HL-60 (cell line): ENCODE results near the gene CD7.
A peak's percentile ranks its signal among the peaks of the same experiment; 100 is the strongest.

Source experiments
- DNase-seq, 2 experiments: peaks; one replicate each; pipeline ENCODE4 v3.0.0-alpha.2; 2010 to 2020; ENCODE audit warnings: low read depth in 1 of 2, low spot score in 1 of 2
- H3K27ac ChIP-seq: fragments of 250-450 bp; sonication (Bioruptor Pico); replicated peaks from 2 replicates; pipeline ENCODE4 v1.5.1; 2020; ENCODE audit warnings: mild to moderate bottlenecking, moderate library complexity
- H3K27me3 ChIP-seq: fragments of 250-450 bp; sonication (Bioruptor Pico); 2 replicates; pipeline ENCODE4 v1.5.1; 2021; ENCODE audit warnings: mild to moderate bottlenecking, moderate library complexity; ENCODE audit not compliant: insufficient read depth, poor library complexity, severe bottlenecking
- H3K4me3 ChIP-seq: replicated peaks from 2 replicates; pipeline ENCODE4 v1.5.1; 2011; ENCODE audit warnings: mild to moderate bottlenecking, control low read depth, low read length; ENCODE audit not compliant: insufficient read depth
- CTCF ChIP-seq: IDR thresholded peaks from one replicate; pipeline ENCODE4 v1.5.1; 2011; ENCODE audit warnings: low read length, control low read depth, inconsistent platforms; ENCODE audit not compliant: insufficient read depth
- GABPA ChIP-seq: IDR thresholded peaks from 2 replicates; pipeline ENCODE4 v1.6.1; 2012; ENCODE audit warnings: low read depth
- POLR2AphosphoS5 ChIP-seq: IDR thresholded peaks from 2 replicates; pipeline ENCODE4 v1.6.1; 2012; ENCODE audit warnings: low read depth
- REST ChIP-seq: IDR thresholded peaks from 2 replicates; pipeline ENCODE4 v1.6.1; 2012; ENCODE audit warnings: low read depth; ENCODE audit not compliant: insufficient replicate concordance
- SPI1 ChIP-seq: IDR thresholded peaks from 2 replicates; pipeline ENCODE4 v1.6.1; 2012; ENCODE audit warnings: low read depth, mild to moderate bottlenecking, borderline replicate concordance

CD7 gene

DNA sequence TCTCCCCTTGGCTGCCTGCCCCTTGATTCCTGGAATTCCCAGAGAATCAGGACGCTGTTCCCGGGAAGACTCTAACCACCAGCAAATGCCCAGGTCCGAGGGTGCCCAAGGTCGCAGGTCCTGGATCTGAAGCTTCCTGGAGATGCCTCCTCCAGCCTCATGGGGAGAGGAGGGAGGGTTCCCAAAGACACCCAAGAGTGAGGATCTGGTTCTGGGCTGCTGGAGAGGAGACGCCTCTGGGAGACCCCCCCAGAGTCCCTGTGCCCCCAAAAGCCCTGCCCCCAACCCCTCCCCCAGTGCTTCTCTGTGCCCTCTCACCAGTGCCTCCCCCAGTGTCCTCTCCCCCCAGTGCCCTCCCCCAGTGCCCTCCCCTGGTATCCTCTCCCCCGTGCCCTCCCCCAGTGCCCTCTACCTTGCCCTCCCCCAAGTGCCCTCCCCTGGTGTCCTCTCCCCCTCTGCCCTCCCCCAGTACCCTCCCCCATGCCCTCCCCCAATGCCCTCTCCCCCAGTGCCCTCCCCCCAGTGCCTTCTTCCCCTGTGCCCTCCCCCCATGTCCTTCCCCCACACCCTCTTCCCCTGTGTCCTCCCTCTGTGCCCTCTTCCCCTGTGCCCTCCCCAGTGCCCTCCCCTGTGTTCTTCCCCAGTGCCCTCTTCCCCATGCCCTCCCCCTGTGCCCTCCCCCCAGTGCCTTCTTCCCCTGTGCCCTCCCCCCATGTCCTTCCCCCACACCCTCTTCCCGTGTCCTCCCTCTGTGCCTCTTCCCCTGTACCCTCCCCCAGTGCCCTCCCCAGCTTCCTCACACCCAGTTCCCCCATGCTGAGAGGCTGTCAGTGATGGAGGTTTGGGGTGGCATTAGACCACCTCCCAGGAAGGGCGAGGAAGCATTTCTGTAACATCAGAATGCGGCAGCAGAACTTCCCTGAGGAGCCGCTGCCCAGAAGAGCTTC, 22.5 kb upstream of the CD7 start:
- TF ChIP-seq POLR2AphosphoS5: no peak
- no peak for TF ChIP-seq REST
- no peak for TF ChIP-seq CTCF
- no peak for TF ChIP-seq SPI1
- TF ChIP-seq GABPA: no peak
- Histone ChIP-seq H3K27ac (no peak overlapping the region), H3K4me3 (no peak overlapping the region)

GRCh38 chr17:82338858-82339633, 21.6 kb upstream of the CD7 start:
- H3K4me3 ChIP-seq: no peak overlapping the region
- H3K27me3 ChIP-seq: peaks cover 4% of the 10 kb centered on the region
- no peak overlapping the region for H3K27ac ChIP-seq
- TF ChIP-seq SPI1 (no peak), CTCF (no peak), REST (no peak), POLR2AphosphoS5 (no peak), GABPA (no peak)
- no peak for DNase-seq

More for the DNA sequence above, 22.5 kb upstream of the CD7 start:
- no peaks in the 10 kb centered on the region for H3K27me3 ChIP-seq
- DNase-seq: peak; percentile 64 to 91

DNA sequence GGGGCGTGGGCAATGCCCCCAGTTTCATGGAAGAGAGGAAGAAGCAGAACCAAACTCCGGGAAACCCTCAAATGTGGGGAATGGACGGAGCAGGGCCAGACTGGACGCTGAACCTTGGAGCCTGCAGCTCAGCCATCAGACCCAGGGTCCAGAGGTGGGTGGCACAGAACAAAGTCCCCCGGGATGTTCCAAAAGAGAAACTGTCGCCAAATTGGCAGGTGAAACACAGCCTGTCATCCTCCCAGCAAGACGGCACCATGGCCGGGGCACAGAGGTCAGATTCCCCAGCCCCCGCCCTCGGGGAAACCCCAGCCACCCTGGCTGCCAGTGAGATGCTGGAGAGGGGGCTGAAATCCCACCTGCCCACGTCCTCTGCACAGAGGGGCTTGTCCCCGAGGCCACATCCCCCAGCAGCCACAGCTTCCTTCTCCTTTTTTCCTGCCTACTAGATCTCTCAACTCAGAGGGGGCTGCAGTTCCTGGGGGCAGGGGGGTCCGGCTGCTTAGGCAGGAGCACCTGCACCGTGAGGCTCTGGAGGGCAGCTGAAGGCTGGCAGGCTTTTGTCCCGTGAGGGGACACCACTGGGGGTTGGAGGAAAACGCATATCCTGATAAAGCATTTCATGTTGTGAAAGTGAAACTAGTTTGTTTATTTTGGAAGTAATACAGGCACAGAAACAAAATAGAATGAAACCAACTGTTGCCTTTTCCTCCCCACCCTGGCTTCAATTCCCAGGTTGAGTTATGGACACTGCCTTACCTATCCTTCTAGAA, 17.4 kb upstream of the CD7 start:
- Histone ChIP-seq H3K27me3 (peaks cover 39% of the 10 kb centered on the region), H3K4me3 (peak overlapping the region; percentile 37), H3K27ac (no peak overlapping the region)
- DNase-seq: no peak
- TF ChIP-seq SPI1: no peak
- no peak for TF ChIP-seq REST
- no peak for TF ChIP-seq GABPA
- no peak for TF ChIP-seq POLR2AphosphoS5
- no peak for TF ChIP-seq CTCF
